ENCODE measurements around the gene NDUFB10.
"Not testable (repeated sequence)": the region's sequence is repeated elsewhere in the genome, so short reads cannot be mapped to it uniquely, and the experiment has no call there.

Gene NDUFB10

GRCh38 chr16:1938910-1939309 is 20.4 kb upstream of the NDUFB10 start:
- ATAC-seq, result no peak
- Mint-ChIP-seq H3K4me3 (no peak overlapping the region), H3K4me1 (peaks cover 33% of the 10 kb centered on the region), H3K27me3 (peaks cover under 1% of the 10 kb centered on the region), H3K27ac (no peak overlapping the region), H3K9me3 (no peaks in the 10 kb centered on the region), H3K36me3 (peaks cover 25% of the 10 kb centered on the region)

DNA sequence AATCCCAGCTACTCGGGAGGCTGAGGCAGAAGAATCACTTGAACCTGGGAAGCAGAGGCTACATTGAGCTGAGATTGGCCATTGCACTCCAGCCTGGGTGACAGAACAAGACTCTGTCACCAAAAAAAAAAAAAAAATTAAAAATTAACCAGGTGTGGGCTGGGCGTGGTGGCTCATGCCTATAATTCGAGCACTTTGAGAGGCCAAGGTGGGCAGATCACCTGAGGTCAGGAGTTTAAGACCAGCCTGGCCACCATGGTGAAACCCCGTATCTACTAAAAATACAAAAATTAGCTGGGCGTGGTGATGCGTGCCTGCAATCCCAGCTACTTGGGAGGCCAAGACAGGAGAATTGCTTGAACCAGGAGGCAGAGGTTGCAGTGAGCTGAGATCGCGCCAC is 19.5 kb upstream of the NDUFB10 start:
- ATAC-seq, H3K9me3 Mint-ChIP-seq, H3K4me3 Mint-ChIP-seq, H3K27me3 Mint-ChIP-seq: not testable (repeated sequence)
- Mint-ChIP-seq H3K27ac (peak overlapping the region; percentile 32), H3K4me1 (peaks cover 40% of the 10 kb centered on the region), H3K36me3 (peaks cover 25% of the 10 kb centered on the region)

DNA sequence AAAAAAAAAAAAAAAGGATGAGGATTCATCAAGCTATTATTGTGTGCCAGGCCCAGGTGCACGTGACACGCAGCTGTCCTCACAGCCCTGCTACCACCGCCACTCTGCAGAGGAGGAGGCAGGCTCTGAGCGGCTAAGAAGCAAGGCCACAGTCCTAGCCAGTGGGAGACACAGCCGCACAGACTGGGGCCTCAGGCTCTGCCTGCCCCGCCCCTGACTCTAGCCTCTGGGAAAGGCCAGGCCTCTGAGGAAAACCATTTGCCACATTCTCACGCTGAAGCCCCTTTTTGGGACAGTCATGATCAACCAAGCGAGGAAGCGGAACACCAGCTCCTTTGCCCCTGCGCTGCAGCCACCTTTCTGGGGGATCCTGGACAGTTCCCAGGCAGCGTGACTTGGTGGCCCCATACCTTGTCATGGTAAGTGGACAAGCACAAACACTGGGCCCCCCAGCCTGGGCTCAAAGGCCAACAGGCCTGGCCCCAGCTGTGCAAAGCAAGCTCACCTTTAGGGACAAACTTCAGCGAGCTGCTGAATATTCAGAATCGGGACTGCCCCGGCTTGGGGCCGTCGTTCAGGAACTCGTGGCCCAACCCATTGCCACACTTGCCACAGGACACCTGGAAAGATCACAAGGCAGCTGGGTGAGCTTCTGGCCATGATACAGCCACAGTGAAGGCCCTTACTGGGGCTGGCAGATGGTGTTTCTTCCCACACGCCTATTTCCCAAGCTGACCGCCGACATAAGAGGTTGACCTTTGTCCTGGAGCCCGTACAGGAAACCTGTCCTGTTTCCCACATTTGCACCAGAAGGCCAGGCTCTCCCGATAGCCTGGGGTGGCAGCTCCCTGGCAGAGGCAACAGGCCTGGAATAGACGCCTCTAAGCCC is 18.8 kb upstream of the NDUFB10 start:
- no peak for ATAC-seq
- Mint-ChIP-seq H3K27me3 (no peaks in the 10 kb centered on the region), H3K36me3 (peaks cover 25% of the 10 kb centered on the region), H3K4me3 (no peak overlapping the region), H3K9me3 (no peaks in the 10 kb centered on the region), H3K27ac (peak overlapping the region; percentile 32), H3K4me1 (peaks cover 40% of the 10 kb centered on the region)

- no peaks in the 10 kb centered on the region for H3K27me3 Mint-ChIP-seq
- ATAC-seq, result no peak
- peaks cover 40% of the 10 kb centered on the region for H3K4me1 Mint-ChIP-seq
- H3K9me3 Mint-ChIP-seq, result no peaks in the 10 kb centered on the region
- H3K4me3 Mint-ChIP-seq, result peak overlapping the region; percentile 97
- peak overlapping the region; percentile 94 for H3K27ac Mint-ChIP-seq
- peaks cover 25% of the 10 kb centered on the region for H3K36me3 Mint-ChIP-seq
Measured at GRCh38 chr16:1941162-1942046, 17.9 kb upstream of the NDUFB10 start.

GRCh38 chr16:1942047-1942809 is 17.1 kb upstream of the NDUFB10 start:
- Mint-ChIP-seq H3K4me3 (peak overlapping the region; percentile 97), H3K27ac (peak overlapping the region; percentile 94)
- no peak for ATAC-seq

GRCh38 chr16:1942810-1943726 is 16.3 kb upstream of the NDUFB10 start, which contains the start of gene MSRB1:
Gene MSRB1, minus strand, starts transcription at chr16:1943199. Its CDS starts 43 bp downstream, at chr16:1943156.
- Mint-ChIP-seq H3K4me1 (peaks cover 40% of the 10 kb centered on the region), H3K27ac (peak within 1 kb of the TSS; percentile 94), H3K36me3 (peaks cover 14% of the 10 kb centered on the region), H3K27me3 (peaks cover 7% of the 10 kb centered on the region), H3K4me3 (peak within 1 kb of the TSS; percentile 97), H3K9me3 (no peaks in the 10 kb centered on the region)
- peak; percentile 97 for ATAC-seq

More at GRCh38 chr16:1942047-1942809, 17.1 kb upstream of the NDUFB10 start:
- H3K27me3 Mint-ChIP-seq, result peaks cover 1% of the 10 kb centered on the region
- H3K4me1 Mint-ChIP-seq, result peaks cover 40% of the 10 kb centered on the region
- peaks cover 18% of the 10 kb centered on the region for H3K36me3 Mint-ChIP-seq
- H3K9me3 Mint-ChIP-seq, result no peaks in the 10 kb centered on the region

DNA sequence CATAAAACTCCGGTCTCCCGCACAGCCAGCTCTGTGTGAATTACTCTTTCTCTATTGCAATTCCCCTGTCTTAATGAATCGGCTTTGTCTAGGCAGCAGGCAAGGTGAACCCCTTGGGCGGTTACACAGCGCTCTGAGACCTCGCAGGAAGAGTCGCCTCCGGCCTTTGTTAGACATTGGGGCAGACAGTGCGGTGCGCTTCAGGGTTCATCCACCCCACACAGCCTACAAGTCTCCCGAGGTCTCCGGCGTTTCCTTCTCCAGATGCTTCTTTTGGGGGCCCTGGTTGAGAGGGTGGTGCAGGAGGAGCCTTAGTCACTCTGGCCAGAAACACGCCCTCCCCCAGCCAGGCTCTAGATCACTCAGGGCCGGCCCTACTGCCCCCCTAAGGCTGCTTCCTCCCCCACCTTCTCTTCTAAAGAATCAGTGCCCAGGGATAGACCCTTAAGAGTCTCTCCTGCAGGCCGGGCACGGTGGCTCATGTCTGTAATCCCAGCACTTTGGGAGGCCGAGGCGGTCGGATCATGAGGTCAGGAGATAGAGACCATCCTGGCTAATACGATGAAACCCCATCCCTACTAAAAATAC is 14.6 kb upstream of the NDUFB10 start:
- Mint-ChIP-seq H3K36me3 (no peaks in the 10 kb centered on the region), H3K4me1 (peaks cover 40% of the 10 kb centered on the region), H3K27ac (no peak overlapping the region), H3K4me3 (peak overlapping the region; percentile 97), H3K27me3 (peaks cover 15% of the 10 kb centered on the region), H3K9me3 (no peaks in the 10 kb centered on the region)
- no peak for ATAC-seq

- no peak overlapping the region for H3K4me3 Mint-ChIP-seq
- no peak overlapping the region for H3K27ac Mint-ChIP-seq
- peaks cover 15% of the 10 kb centered on the region for H3K27me3 Mint-ChIP-seq
- no peak for ATAC-seq
- no peaks in the 10 kb centered on the region for H3K9me3 Mint-ChIP-seq
- peaks cover 34% of the 10 kb centered on the region for H3K4me1 Mint-ChIP-seq
- H3K36me3 Mint-ChIP-seq, result no peaks in the 10 kb centered on the region
Measured at GRCh38 chr16:1945559-1946391, 13.6 kb upstream of the NDUFB10 start.

DNA sequence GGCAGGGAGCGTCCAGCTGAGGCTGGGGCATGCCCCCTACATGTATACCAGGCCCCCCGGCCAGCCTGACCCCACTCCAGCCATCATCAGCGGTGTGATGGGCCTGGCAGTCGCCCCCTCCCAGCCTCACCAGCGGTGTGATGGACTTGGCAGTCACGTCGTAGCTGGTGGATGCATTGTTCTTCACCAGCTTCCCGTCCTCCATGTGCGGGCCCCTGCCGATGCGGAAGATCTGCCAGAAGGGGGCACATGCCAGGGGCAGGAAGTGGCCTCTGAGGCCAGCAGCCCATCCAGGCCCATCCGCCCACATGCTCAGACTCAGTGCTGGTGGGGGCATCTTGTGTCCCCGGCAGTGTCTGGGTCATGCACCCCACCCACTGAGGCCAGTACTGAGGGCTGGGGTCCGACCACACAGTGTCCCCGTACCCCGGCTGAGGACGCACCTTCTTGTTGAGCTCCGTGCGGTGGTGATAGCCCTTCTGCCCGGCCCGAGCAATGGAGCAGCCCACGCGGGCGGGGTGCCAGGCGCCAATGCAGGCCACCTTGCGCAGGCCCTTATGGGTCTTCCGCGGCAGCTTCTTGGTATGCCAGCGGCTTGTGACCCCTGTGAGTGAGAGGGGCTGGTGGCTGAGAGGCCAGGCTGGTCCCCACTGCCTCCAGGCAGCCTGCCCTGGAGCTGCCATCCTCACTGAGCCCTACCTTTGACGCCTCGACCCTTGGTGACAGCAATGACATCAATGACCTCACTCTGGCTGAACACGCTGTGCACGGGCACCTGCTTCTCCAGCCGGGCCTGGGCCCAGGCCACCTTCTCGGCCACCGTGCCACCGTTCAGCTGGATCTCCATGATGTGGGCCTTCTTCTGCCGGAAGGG is 12.6 kb upstream of the NDUFB10 start:
- Mint-ChIP-seq H3K27ac (no peak overlapping the region), H3K36me3 (no peaks in the 10 kb centered on the region), H3K9me3 (no peaks in the 10 kb centered on the region), H3K27me3 (peaks cover 15% of the 10 kb centered on the region), H3K4me1 (peaks cover 27% of the 10 kb centered on the region), H3K4me3 (no peak overlapping the region)
- ATAC-seq, result no peak

- H3K27me3 Mint-ChIP-seq, result peaks cover 15% of the 10 kb centered on the region
- no peaks in the 10 kb centered on the region for H3K9me3 Mint-ChIP-seq
- no peak overlapping the region for H3K4me3 Mint-ChIP-seq
- no peak for ATAC-seq
- H3K27ac Mint-ChIP-seq, result no peak overlapping the region
- no peaks in the 10 kb centered on the region for H3K36me3 Mint-ChIP-seq
- peaks cover 22% of the 10 kb centered on the region for H3K4me1 Mint-ChIP-seq
Measured at GRCh38 chr16:1947369-1947670, 12.0 kb upstream of the NDUFB10 start.

DNA sequence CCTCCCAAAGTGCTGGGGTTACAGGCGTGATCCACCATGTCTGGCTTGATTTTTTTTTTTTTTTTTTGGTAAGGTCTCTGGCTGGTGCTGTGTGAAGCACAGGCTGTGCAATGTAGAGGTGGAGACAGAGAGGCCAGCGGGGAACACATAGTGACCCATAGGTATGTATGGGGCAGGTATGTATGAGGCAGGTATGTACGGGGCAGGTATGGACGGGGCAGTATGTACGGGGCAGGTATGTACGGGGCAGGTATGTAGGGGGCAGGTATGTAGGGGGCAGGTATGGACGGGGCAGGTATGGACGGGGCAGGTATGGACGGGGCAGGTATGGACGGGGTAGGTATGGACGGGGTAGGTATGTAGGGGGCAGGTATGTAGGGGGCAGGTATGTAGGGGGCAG is 9.8 kb upstream of the NDUFB10 start:
- no peaks in the 10 kb centered on the region for H3K9me3 Mint-ChIP-seq
- no peak overlapping the region for H3K4me3 Mint-ChIP-seq
- H3K27ac Mint-ChIP-seq, result peak overlapping the region; percentile 46
- H3K27me3 Mint-ChIP-seq, result peaks cover 15% of the 10 kb centered on the region
- H3K4me1 Mint-ChIP-seq, result peaks cover 2% of the 10 kb centered on the region
- H3K36me3 Mint-ChIP-seq, result no peaks in the 10 kb centered on the region
- ATAC-seq, result no peak

GRCh38 chr16:1950047-1950446 is 9.3 kb upstream of the NDUFB10 start:
- ATAC-seq, result no peak
- Mint-ChIP-seq H3K9me3 (no peaks in the 10 kb centered on the region), H3K27me3 (peaks cover 15% of the 10 kb centered on the region), H3K36me3 (no peaks in the 10 kb centered on the region), H3K4me1 (no peaks in the 10 kb centered on the region), H3K4me3 (no peak overlapping the region), H3K27ac (no peak overlapping the region)
